Fibroblast of pulmonary artery (primary cell): ENCODE measurements around the gene CCDC82.
A peak's percentile ranks its signal among the peaks of the same experiment; 100 is the strongest.
"Not testable (repeated sequence)": the region's sequence is repeated elsewhere in the genome, so short reads cannot be mapped to it uniquely, and the experiment has no call there.

Experiments used
- DNase-seq: peaks from one replicate; pipeline ENCODE4 v3.0.0-alpha.2; 2010; ENCODE audit warnings: low read depth
- H3K4me3 ChIP-seq: replicated peaks from 2 replicates; pipeline ENCODE4 v1.5.1; 2011; ENCODE audit warnings: low read depth, mild to moderate bottlenecking, control low read depth, low read length, moderate library complexity
- CTCF ChIP-seq: IDR thresholded peaks from 2 replicates; pipeline ENCODE4 v1.5.1; 2011; ENCODE audit warnings: mild to moderate bottlenecking, control low read depth, low read length, inconsistent platforms; ENCODE audit errors: missing control alignments

CCDC82 gene

GRCh38 chr11:96389720-96390487 is at the start of gene CCDC82, which contains the start of gene JRKL:
CCDC82 (minus strand) TSS chr11:96389912; CDS start chr11:96384747, 5,165 bp downstream.
JRKL (plus strand) TSS chr11:96390013; CDS start chr11:96390650, 637 bp downstream.
- peak; percentile 94 for DNase-seq
- peak within 1 kb of the TSS; percentile 87 for H3K4me3 ChIP-seq
- no peak for TF ChIP-seq CTCF

GRCh38 chr11:96432654-96433053 is 42.9 kb upstream of the CCDC82 start:
- DNase-seq, H3K4me3 ChIP-seq: not testable (repeated sequence)

- no peak for TF ChIP-seq CTCF
- no peak overlapping the region for H3K4me3 ChIP-seq
- DNase-seq, result no peak
Observed at GRCh38 chr11:96430668-96431067, 41.0 kb upstream of the CCDC82 start.

- no peak overlapping the region for H3K4me3 ChIP-seq
- peak; percentile 46 for DNase-seq
- no peak for TF ChIP-seq CTCF
Observed at GRCh38 chr11:96424693-96425092, 35.0 kb upstream of the CCDC82 start.

- TF ChIP-seq CTCF, result no peak
- no peak overlapping the region for H3K4me3 ChIP-seq
- DNase-seq, result no peak
Observed at GRCh38 chr11:96413408-96413807, 23.7 kb upstream of the CCDC82 start.

GRCh38 chr11:96412761-96413381 is 23.2 kb upstream of the CCDC82 start:
- no peak for TF ChIP-seq CTCF
- H3K4me3 ChIP-seq, result no peak overlapping the region
- DNase-seq, result no peak

GRCh38 chr11:96411412-96411811 is 21.7 kb upstream of the CCDC82 start:
- not testable (repeated sequence) for H3K4me3 ChIP-seq, DNase-seq

GRCh38 chr11:96400697-96401096 is 11.0 kb upstream of the CCDC82 start:
- H3K4me3 ChIP-seq, result no peak overlapping the region
- DNase-seq, result no peak
- TF ChIP-seq CTCF, result no peak
